Left ventricle myocardium inferior (tissue), 1 donor: ENCODE data around the gene BTBD9. TPM values are rescaled to one million over a fixed set of nuclear protein-coding genes. Genes with fewer than 3 reads are reported as not detected.

Source experiments
- DNase-seq: peaks from one replicate; pipeline ENCODE4 v3.0.0-alpha.2; 2020
- H3K27ac ChIP-seq: fragments of 200-600 bp; replicated peaks from 2 replicates; pipeline ENCODE4 v1.8.0; 2021
- H3K27me3 ChIP-seq: fragments of 200-600 bp; 2 replicates; pipeline ENCODE4 v1.8.0; 2021; ENCODE audit warnings: low read depth
- H3K36me3 ChIP-seq: fragments of 200-600 bp; 2 replicates; pipeline ENCODE4 v1.8.0; 2021
- H3K4me1 ChIP-seq: fragments of 200-600 bp; 2 replicates; pipeline ENCODE4 v1.8.0; 2021
- H3K4me3 ChIP-seq: fragments of 200-600 bp; 2 replicates; pipeline ENCODE4 v1.8.0; 2021; ENCODE audit warnings: mild to moderate bottlenecking, moderate library complexity
- H3K9me3 ChIP-seq: fragments of 200-600 bp; replicated peaks from 2 replicates; pipeline ENCODE4 v1.8.0; 2021
- intact Hi-C: fragments of 100-400 bp; cut with micrococcal nuclease; formaldehyde crosslinking; loops from one replicate; pipeline ENCODE4 v1.11.0; 2022
- total RNA-seq: library from RNA; stranded (reverse); fragmentation: NEBNext Ultra II Directional; extraction: Animal tissue kit (Norgen Biotek cat#: 25700); gene quantifications from one replicate; pipeline ENCODE4 v1.2.1, GENCODE V29; 2021
- TF ChIP-seq, protein P1 (sequence below): fragments of 200-600 bp; IDR thresholded peaks from 2 replicates; pipeline ENCODE4 v1.8.0; 2021; ENCODE audit warnings: antibody characterized with exemption, mild to moderate bottlenecking, borderline replicate concordance
- donor health status: DM: no; HTN: yes; CAD: no; lungs with severe emphysema.

BTBD9 gene
- total RNA-seq, 1 donor from 2014 or later: 16.5 TPM

DNA sequence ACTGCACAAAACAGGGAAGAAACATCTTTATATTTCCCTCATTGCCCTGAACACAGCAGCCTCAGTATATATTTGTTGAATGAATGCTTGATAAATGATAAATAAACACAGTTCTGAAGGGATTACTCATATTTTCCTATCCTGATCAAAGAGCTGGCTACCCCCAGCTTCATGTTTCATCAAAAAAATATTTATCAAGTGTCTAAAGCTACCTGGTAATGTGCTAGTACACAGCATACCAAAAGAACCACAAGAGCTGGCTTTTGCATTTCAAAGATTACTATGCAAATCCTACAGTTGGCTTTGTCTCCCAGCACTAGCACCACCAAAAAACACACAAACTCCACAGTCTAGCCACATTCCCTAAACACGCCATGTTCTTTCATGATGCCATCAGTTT lies 130.0 kb downstream of the BTBD9 start:
- no peak overlapping the region for H3K4me3 ChIP-seq
- intact Hi-C loops: no loop called here
- H3K27ac ChIP-seq: no peak overlapping the region
- DNase-seq: no peak
- no peaks in the 10 kb centered on the region for H3K27me3 ChIP-seq
- H3K9me3 ChIP-seq: no peaks in the 10 kb centered on the region
- no peaks in the 10 kb centered on the region for H3K36me3 ChIP-seq
- peaks cover 11% of the 10 kb centered on the region for H3K4me1 ChIP-seq
- TF ChIP-seq, protein P1, sequence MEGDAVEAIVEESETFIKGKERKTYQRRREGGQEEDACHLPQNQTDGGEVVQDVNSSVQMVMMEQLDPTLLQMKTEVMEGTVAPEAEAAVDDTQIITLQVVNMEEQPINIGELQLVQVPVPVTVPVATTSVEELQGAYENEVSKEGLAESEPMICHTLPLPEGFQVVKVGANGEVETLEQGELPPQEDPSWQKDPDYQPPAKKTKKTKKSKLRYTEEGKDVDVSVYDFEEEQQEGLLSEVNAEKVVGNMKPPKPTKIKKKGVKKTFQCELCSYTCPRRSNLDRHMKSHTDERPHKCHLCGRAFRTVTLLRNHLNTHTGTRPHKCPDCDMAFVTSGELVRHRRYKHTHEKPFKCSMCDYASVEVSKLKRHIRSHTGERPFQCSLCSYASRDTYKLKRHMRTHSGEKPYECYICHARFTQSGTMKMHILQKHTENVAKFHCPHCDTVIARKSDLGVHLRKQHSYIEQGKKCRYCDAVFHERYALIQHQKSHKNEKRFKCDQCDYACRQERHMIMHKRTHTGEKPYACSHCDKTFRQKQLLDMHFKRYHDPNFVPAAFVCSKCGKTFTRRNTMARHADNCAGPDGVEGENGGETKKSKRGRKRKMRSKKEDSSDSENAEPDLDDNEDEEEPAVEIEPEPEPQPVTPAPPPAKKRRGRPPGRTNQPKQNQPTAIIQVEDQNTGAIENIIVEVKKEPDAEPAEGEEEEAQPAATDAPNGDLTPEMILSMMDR: no peak

DNA sequence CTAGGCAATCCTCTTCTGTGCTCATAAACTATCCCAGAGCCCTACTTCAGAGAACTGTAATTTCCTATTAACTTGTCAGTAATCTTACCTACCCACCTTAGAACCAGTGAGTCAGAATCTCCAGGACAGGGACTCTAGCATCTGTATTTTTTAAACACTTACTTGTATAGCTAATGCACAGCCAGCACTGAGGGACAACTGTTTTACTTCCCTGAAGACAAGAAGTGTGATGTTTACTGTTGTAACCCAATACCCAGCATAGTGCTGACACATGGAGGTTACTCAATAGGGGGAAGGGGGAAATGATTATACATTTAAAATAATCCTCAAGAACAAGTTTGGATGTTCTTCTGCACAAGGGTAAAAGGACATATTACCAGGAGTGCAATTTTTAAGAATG lies 130.8 kb downstream of the BTBD9 start:
- intact Hi-C loops: no loop called here
- no peak for DNase-seq
- H3K27me3 ChIP-seq: no peaks in the 10 kb centered on the region
- TF ChIP-seq, protein P1: no peak
- H3K4me3 ChIP-seq: no peak overlapping the region
- H3K36me3 ChIP-seq: no peaks in the 10 kb centered on the region
- H3K27ac ChIP-seq: no peak overlapping the region
- H3K4me1 ChIP-seq: peaks cover 11% of the 10 kb centered on the region
- H3K9me3 ChIP-seq: no peaks in the 10 kb centered on the region

DNA sequence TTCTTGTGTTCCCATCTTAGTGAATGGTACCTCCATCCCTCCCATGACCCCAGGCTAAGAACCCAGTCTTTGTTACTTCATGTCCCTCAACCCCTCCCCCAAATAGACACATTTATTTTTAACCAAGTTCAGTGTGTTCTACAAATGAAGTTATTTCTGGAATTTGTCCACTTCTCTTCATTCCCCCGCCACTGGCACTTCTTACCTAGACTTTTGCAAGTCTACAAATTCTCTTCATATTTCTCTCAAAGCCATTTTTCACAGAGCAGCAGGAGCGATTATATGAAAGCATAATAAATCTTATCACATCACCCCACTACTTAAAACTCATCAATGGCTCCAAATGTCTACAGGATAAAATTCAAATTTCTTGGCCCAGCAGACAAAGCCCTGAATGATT lies 131.4 kb downstream of the BTBD9 start:
- H3K27ac ChIP-seq: no peak overlapping the region
- H3K4me3 ChIP-seq: no peak overlapping the region
- no peak for DNase-seq
- TF ChIP-seq, protein P1: no peak
- no peaks in the 10 kb centered on the region for H3K9me3 ChIP-seq
- no peaks in the 10 kb centered on the region for H3K27me3 ChIP-seq
- H3K4me1 ChIP-seq: peaks cover 11% of the 10 kb centered on the region
- no peaks in the 10 kb centered on the region for H3K36me3 ChIP-seq
- intact Hi-C loops: no loop called here

DNA sequence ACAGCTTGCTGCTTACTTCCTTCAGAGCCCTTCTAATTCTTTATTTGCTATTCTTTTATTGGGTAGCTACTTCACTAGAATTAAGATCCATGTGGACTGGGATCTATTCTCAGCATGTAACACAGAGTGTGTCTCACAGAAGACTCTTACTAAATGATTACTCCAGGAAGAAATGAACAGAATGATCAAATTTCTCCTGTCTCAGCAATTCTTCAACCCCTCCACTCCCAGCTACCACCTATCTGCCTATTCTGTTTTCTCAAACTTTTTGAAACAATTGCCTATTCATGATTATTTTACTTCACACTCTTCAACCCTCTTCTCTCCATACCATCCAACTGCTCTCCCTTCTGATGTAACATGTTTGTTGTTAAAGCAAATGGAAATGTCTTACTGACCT lies 132.6 kb downstream of the BTBD9 start:
- intact Hi-C loops: no loop called here
- TF ChIP-seq, protein P1: no peak
- no peak overlapping the region for H3K4me3 ChIP-seq

DNA sequence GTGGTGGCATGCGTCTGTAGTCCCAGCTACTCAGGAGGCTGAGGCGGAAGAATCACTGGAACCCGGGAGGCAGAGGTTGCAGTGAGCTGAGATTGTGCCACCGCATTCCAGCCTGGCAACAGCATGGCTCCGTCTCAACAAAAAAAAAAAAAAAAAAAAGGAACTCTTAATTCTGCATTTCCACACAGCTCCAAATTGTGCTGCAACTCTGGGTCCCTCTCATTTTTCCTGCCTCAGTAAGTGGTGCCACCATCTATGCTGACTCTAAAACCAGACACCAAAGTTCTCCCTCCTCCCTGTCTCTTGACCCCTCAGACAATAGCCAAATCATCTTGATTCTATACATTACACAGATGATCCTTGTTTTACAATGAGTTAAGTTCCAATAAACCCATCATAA lies 133.9 kb downstream of the BTBD9 start:
- no peak for DNase-seq
- peaks cover 11% of the 10 kb centered on the region for H3K4me1 ChIP-seq
- H3K36me3 ChIP-seq: no peaks in the 10 kb centered on the region
- no peaks in the 10 kb centered on the region for H3K9me3 ChIP-seq
- intact Hi-C loops: no loop called here
- H3K27me3 ChIP-seq: no peaks in the 10 kb centered on the region
- TF ChIP-seq, protein P1: no peak
- no peak overlapping the region for H3K27ac ChIP-seq
- H3K4me3 ChIP-seq: no peak overlapping the region

More for the DNA sequence above, 132.6 kb downstream of the BTBD9 start:
- no peak overlapping the region for H3K27ac ChIP-seq
- no peaks in the 10 kb centered on the region for H3K36me3 ChIP-seq
- DNase-seq: no peak
- H3K4me1 ChIP-seq: peaks cover 11% of the 10 kb centered on the region
- H3K9me3 ChIP-seq: no peaks in the 10 kb centered on the region
- no peaks in the 10 kb centered on the region for H3K27me3 ChIP-seq

DNA sequence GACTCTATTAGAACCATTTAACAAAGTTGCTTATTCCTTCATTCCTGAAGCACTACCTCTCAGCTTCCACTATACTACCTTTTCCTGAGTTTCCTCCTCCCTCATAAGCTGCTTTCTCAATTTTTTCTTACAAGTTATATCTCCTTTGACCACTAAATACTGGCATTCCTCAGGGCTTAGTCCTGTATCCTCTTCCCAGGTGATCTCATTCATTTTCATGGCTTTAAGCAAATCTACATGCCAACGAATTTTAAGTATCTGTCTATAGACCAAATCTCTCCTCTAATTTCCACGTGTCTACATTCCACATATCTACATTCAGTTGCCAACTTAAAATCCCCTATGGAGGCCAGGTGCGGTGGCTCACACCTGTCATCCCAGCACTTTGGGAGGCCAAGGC lies 134.7 kb downstream of the BTBD9 start:
- intact Hi-C loops: no loop called here
- no peak overlapping the region for H3K27ac ChIP-seq

More for the DNA sequence above, 134.7 kb downstream of the BTBD9 start:
- Histone ChIP-seq H3K36me3 (no peaks in the 10 kb centered on the region), H3K9me3 (no peaks in the 10 kb centered on the region), H3K27me3 (no peaks in the 10 kb centered on the region), H3K4me3 (no peak overlapping the region), H3K4me1 (peaks cover 11% of the 10 kb centered on the region)
- no peak for DNase-seq
- TF ChIP-seq, protein P1: no peak
